Panc1 (cell line): Measurements from ENCODE around the gene ITGB6.

Experiments used
- CTCF ChIP-seq: fragments of 450-650 bp; IDR thresholded peaks from 2 replicates; pipeline ENCODE4 v1.5.1; 2017; ENCODE audit warnings: mild to moderate bottlenecking
- POLR2AphosphoS5 ChIP-seq: IDR thresholded peaks from 2 replicates; pipeline ENCODE4 v1.6.1; 2012; ENCODE audit warnings: mild to moderate bottlenecking, low read depth, low read length, moderate library complexity
- REST ChIP-seq, 2 experiments: IDR thresholded peaks; 2 replicates each; pipeline ENCODE4 v1.6.1; 2011 to 2012; ENCODE audit warnings: low read depth in 2 of 2, control low read depth in 1 of 2, low read length in 1 of 2, mild to moderate bottlenecking in 1 of 2, moderate library complexity in 1 of 2; ENCODE audit not compliant: insufficient read depth in 1 of 2
- SIN3A ChIP-seq: IDR thresholded peaks from 2 replicates; pipeline ENCODE4 v1.6.1; 2012; ENCODE audit warnings: low read depth, mild to moderate bottlenecking, low read length, moderate library complexity, borderline replicate concordance; ENCODE audit not compliant: insufficient read depth

- TF ChIP-seq CTCF (no peak), POLR2AphosphoS5 (no peak), SIN3A (no peak), REST (IDR thresholded peaks at IDR 0.05; ENCODE audit: insufficient read depth in 1 of 2, low read depth in 2 of 2, low read length in 1 of 2) (no peak)
These were observed 87.9 kb downstream of the ITGB6 start for GRCh38 chr2:160111951-160112798.
